Measurements from ENCODE around the gene MEIS2.

MEIS2 gene

GRCh38 chr15:37135225-37135624, 34.9 kb upstream of the MEIS2 start:
- FAIRE-seq (no peak), DNase-seq (ENCODE audit: insufficient read length, low spot score) (no peak)
- TF ChIP-seq TAF1 (IDR thresholded peaks at IDR 0.05; ENCODE audit: low read depth, low read length) (no peak), SPI1 (IDR thresholded peaks at IDR 0.05; ENCODE audit: low read depth, low read length) (no peak), PAX5 (IDR thresholded peaks at IDR 0.05; ENCODE audit: insufficient read depth, low read length, severe bottlenecking) (no peak), POLR2AphosphoS5 (IDR thresholded peaks at IDR 0.05; ENCODE audit: low read depth, low read length) (no peak), POLR2A (IDR thresholded peaks at IDR 0.05; ENCODE audit: low read depth, low read length) (no peak), POU2F2 (IDR thresholded peaks at IDR 0.05; ENCODE audit: low read depth, low read length) (no peak)

- FAIRE-seq (no peak), DNase-seq (ENCODE audit: insufficient read length, low spot score) (no peak)
- TF ChIP-seq POLR2A (IDR thresholded peaks at IDR 0.05; ENCODE audit: low read depth, low read length) (no peak), TAF1 (IDR thresholded peaks at IDR 0.05; ENCODE audit: low read depth, low read length) (no peak), SPI1 (IDR thresholded peaks at IDR 0.05; ENCODE audit: low read depth, low read length) (no peak), POLR2AphosphoS5 (IDR thresholded peaks at IDR 0.05; ENCODE audit: low read depth, low read length) (no peak), PAX5 (IDR thresholded peaks at IDR 0.05; ENCODE audit: insufficient read depth, low read length, severe bottlenecking) (no peak), POU2F2 (IDR thresholded peaks at IDR 0.05; ENCODE audit: low read depth, low read length) (no peak)
These were observed 34.4 kb upstream of the MEIS2 start for GRCh38 chr15:37134699-37135131.

DNA sequence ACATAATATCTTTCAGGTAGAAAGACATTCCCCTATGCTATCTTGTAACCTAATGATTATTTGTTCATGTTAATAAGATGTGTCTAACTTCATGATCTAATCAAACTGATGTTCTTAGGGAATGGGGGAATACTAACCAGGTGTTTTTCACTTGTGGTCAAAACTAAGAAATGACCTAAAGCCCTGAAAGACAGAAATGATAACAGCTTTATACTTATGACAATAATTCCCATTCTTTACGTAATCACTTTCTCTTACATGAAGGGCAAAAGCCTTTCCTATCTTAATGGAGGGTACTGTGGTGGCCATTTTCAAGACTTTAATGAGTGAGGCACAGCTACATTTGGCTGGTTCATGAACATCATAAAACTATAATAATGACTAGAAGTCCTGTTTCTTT, 33.9 kb upstream of the MEIS2 start:
- TF ChIP-seq POLR2AphosphoS5 (IDR thresholded peaks at IDR 0.05; ENCODE audit: low read depth, low read length) (no peak), SPI1 (IDR thresholded peaks at IDR 0.05; ENCODE audit: low read depth, low read length) (no peak), PAX5 (IDR thresholded peaks at IDR 0.05; ENCODE audit: insufficient read depth, low read length, severe bottlenecking) (no peak), TAF1 (IDR thresholded peaks at IDR 0.05; ENCODE audit: low read depth, low read length) (no peak), POU2F2 (IDR thresholded peaks at IDR 0.05; ENCODE audit: low read depth, low read length) (no peak), POLR2A (IDR thresholded peaks at IDR 0.05; ENCODE audit: low read depth, low read length) (no peak)
- DNase-seq (ENCODE audit: insufficient read length, low spot score), result no peak
- FAIRE-seq, result no peak

DNA sequence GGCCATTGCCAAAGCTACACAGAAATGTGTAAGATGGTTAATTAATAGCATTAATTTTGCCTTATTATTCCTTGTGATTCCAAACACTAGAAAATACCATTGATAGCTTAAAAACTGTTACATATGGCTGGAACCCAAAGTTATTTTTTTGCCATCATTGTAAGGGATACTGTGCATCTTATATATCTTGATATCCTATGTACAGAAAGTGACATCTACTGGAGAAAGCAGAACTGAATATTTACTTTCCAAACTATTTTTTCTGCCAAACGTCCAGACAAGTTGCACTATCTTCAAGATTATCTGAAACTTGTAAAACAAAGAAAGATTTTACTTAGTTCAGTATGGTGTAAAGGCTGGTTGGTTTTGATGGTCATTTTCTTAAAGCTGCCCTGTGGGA, 33.3 kb upstream of the MEIS2 start:
- DNase-seq (ENCODE audit: insufficient read length, low spot score), result no peak
- no peak for TF ChIP-seq SPI1 (IDR thresholded peaks at IDR 0.05; ENCODE audit: low read depth, low read length)
- TF ChIP-seq TAF1 (IDR thresholded peaks at IDR 0.05; ENCODE audit: low read depth, low read length), result no peak
- TF ChIP-seq POLR2A (IDR thresholded peaks at IDR 0.05; ENCODE audit: low read depth, low read length), result no peak
- TF ChIP-seq PAX5 (IDR thresholded peaks at IDR 0.05; ENCODE audit: insufficient read depth, low read length, severe bottlenecking), result no peak
- TF ChIP-seq POLR2AphosphoS5 (IDR thresholded peaks at IDR 0.05; ENCODE audit: low read depth, low read length), result no peak
- TF ChIP-seq POU2F2 (IDR thresholded peaks at IDR 0.05; ENCODE audit: low read depth, low read length), result no peak
- FAIRE-seq, result no peak

- no peak for TF ChIP-seq TAF1 (IDR thresholded peaks at IDR 0.05; ENCODE audit: low read depth, low read length)
- TF ChIP-seq PAX5 (IDR thresholded peaks at IDR 0.05; ENCODE audit: insufficient read depth, low read length, severe bottlenecking), result no peak
- no peak for TF ChIP-seq SPI1 (IDR thresholded peaks at IDR 0.05; ENCODE audit: low read depth, low read length)
- no peak for TF ChIP-seq POLR2AphosphoS5 (IDR thresholded peaks at IDR 0.05; ENCODE audit: low read depth, low read length)
- TF ChIP-seq POLR2A (IDR thresholded peaks at IDR 0.05; ENCODE audit: low read depth, low read length), result no peak
- TF ChIP-seq POU2F2 (IDR thresholded peaks at IDR 0.05; ENCODE audit: low read depth, low read length), result no peak
- FAIRE-seq, result no peak
- DNase-seq (ENCODE audit: insufficient read length, low spot score), result no peak
These were observed 32.6 kb upstream of the MEIS2 start for GRCh38 chr15:37132826-37133417.

DNA sequence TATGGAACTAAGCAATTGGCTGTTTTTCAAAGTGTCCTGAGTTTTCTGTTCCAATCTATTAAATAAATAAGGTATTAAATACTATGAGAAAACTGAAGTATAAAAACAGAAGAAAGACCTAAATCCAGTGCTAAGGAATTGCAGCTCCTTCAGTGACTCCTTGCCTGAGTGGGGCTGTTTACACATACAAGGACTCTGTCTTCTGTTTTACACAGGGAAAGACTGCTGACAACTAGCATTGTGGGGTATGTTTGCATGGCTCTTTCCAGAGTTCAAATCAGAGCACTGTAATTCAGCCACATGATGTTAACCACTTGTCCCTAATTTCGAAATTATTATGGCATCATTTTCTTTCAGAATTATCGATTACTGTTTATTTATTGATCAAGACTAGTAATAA, 31.3 kb upstream of the MEIS2 start:
- TF ChIP-seq SPI1 (IDR thresholded peaks at IDR 0.05; ENCODE audit: low read depth, low read length) (no peak), POU2F2 (IDR thresholded peaks at IDR 0.05; ENCODE audit: low read depth, low read length) (no peak), POLR2A (IDR thresholded peaks at IDR 0.05; ENCODE audit: low read depth, low read length) (no peak), PAX5 (IDR thresholded peaks at IDR 0.05; ENCODE audit: insufficient read depth, low read length, severe bottlenecking) (no peak), POLR2AphosphoS5 (IDR thresholded peaks at IDR 0.05; ENCODE audit: low read depth, low read length) (no peak), TAF1 (IDR thresholded peaks at IDR 0.05; ENCODE audit: low read depth, low read length) (no peak)
- FAIRE-seq (no peak), DNase-seq (ENCODE audit: insufficient read length, low spot score) (no peak)

DNA sequence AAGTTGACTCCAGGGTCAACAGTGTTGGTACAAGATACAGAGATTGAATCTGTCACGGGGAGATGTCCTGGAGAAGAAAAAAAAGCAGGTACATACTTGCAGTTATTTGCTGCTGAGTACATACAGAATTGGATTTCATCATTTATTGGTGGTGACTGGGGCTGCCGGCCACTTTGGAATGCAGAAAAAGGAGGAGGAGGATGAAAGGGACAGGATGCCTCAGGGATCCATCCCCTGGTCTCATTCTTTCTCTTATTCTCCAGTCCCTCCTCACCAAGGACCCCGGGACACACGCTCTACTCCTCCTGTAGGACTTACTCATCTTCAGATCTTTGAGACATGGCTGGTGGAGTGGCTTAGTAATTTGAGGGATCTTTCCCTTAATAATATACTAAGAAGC, 30.0 kb upstream of the MEIS2 start:
- FAIRE-seq, result no peak
- TF ChIP-seq PAX5 (IDR thresholded peaks at IDR 0.05; ENCODE audit: insufficient read depth, low read length, severe bottlenecking), result no peak
- no peak for TF ChIP-seq POLR2A (IDR thresholded peaks at IDR 0.05; ENCODE audit: low read depth, low read length)
- no peak for DNase-seq (ENCODE audit: insufficient read length, low spot score)

- DNase-seq (ENCODE audit: insufficient read length, low spot score), result no peak
- FAIRE-seq, result no peak
- no peak for TF ChIP-seq POLR2AphosphoS5 (IDR thresholded peaks at IDR 0.05; ENCODE audit: low read depth, low read length)
- TF ChIP-seq PAX5 (IDR thresholded peaks at IDR 0.05; ENCODE audit: insufficient read depth, low read length, severe bottlenecking), result no peak
- no peak for TF ChIP-seq TAF1 (IDR thresholded peaks at IDR 0.05; ENCODE audit: low read depth, low read length)
- TF ChIP-seq POLR2A (IDR thresholded peaks at IDR 0.05; ENCODE audit: low read depth, low read length), result no peak
- no peak for TF ChIP-seq POU2F2 (IDR thresholded peaks at IDR 0.05; ENCODE audit: low read depth, low read length)
- no peak for TF ChIP-seq SPI1 (IDR thresholded peaks at IDR 0.05; ENCODE audit: low read depth, low read length)
These were observed 24.8 kb upstream of the MEIS2 start for GRCh38 chr15:37125143-37125542.

GRCh38 chr15:37124331-37124730, 24.0 kb upstream of the MEIS2 start:
- no peak for DNase-seq (ENCODE audit: insufficient read length, low spot score)
- no peak for TF ChIP-seq TAF1 (IDR thresholded peaks at IDR 0.05; ENCODE audit: low read depth, low read length)
- no peak for TF ChIP-seq SPI1 (IDR thresholded peaks at IDR 0.05; ENCODE audit: low read depth, low read length)
- no peak for TF ChIP-seq POLR2A (IDR thresholded peaks at IDR 0.05; ENCODE audit: low read depth, low read length)
- TF ChIP-seq POU2F2 (IDR thresholded peaks at IDR 0.05; ENCODE audit: low read depth, low read length), result no peak
- TF ChIP-seq PAX5 (IDR thresholded peaks at IDR 0.05; ENCODE audit: insufficient read depth, low read length, severe bottlenecking), result no peak
- TF ChIP-seq POLR2AphosphoS5 (IDR thresholded peaks at IDR 0.05; ENCODE audit: low read depth, low read length), result no peak
- no peak for FAIRE-seq

DNA sequence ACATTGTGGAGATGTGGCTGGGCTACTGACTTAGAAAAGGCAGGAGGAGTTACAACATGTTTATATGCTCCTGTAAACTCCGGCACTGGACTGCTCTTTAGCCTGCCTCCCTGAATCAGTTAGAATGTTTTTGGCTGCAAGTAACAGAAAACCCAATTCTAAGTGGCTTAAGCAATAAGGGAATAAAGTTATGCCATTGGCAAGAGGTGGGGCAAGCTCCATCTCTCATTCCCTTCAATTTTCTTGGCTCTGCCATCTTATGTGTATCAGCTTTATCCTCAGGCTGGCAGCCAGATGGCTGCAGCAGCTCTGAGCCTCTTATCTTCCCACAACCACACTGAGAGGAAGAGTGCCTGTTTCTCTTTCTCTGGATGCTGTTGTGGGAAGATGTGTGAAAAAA, 22.4 kb upstream of the MEIS2 start:
- FAIRE-seq (no peak), DNase-seq (ENCODE audit: insufficient read length, low spot score) (no peak)
- TF ChIP-seq PAX5 (IDR thresholded peaks at IDR 0.05; ENCODE audit: insufficient read depth, low read length, severe bottlenecking), result no peak
- no peak for TF ChIP-seq POLR2AphosphoS5 (IDR thresholded peaks at IDR 0.05; ENCODE audit: low read depth, low read length)
